ENCODE measurements around the gene RFESD. TPM values are rescaled to one million over a fixed set of nuclear protein-coding genes. Genes with fewer than 3 reads are reported as not detected.

The RFESD gene
- total and polyA plus RNA-seq, 2 of the 4 experiments (the other 2 are of a cell fraction) = 1.5 to 2.7 TPM

DNA sequence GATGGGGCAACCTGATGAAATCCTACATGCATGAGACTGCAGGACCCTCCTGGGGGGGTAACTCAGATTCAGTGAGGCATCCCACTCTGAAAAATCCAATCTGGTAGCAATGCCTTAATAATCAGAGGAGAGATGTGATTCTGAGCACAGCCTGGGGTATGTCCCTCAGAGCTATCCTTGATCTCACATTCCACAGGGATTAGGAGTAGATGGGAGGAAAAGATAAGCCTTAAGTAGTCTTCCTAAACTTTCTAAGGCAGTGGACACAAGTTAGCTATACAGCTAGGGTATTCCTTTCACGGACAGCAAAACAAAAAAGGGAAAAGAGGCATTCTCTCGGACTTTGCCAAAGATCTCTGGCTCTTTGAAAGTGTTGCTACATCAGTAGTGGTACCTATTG lies 40.1 kb downstream of the RFESD start:
- CTCF ChIA-PET = no interaction called here

More for the DNA sequence above, 40.1 kb downstream of the RFESD start:
- H3K9ac ChIP-seq (ENCODE audit: low read depth, low read length) = no peak overlapping the region
- no peaks in the 10 kb centered on the region for H3K4me1 ChIP-seq (ENCODE audit: control insufficient read depth, insufficient read depth, low read length)
- POLR2A ChIA-PET (ENCODE audit: unreplicated experiment) = no interaction called here
- H3K56ac ChIP-seq (ENCODE audit: extremely low read depth, insufficient read depth, low read length) = no peak overlapping the region
- DNase-seq (peak; percentile 15), ATAC-seq (ENCODE audit: low read depth) (no peak)
- H2AK9ac ChIP-seq (replicated peaks; ENCODE audit: low read depth, low read length, poor library complexity) = no peak overlapping the region
- no peaks in the 10 kb centered on the region for H3K27me3 ChIP-seq (ENCODE audit: control insufficient read depth, insufficient read depth, low read length)
- H2BK20ac ChIP-seq (ENCODE audit: low read depth, low read length) = no peak overlapping the region
- H3K9me3 ChIP-seq (ENCODE audit: control insufficient read depth, insufficient read depth, low read length) = no peaks in the 10 kb centered on the region
- no peaks in the 10 kb centered on the region for H4K20me1 ChIP-seq (ENCODE audit: insufficient read depth, low read length)
- H2AK5ac ChIP-seq (ENCODE audit: low read depth, low read length) = no peak overlapping the region
- no peak overlapping the region for H4K5ac ChIP-seq (ENCODE audit: low read depth, low read length)
- no peak overlapping the region for H2BK120ac ChIP-seq (ENCODE audit: low read depth, low read length)
- no peaks in the 10 kb centered on the region for H3K36me3 ChIP-seq (ENCODE audit: control insufficient read depth, insufficient read depth, low read length)
- dilution Hi-C loops (cut with HindIII; ENCODE audit: low sequenced_read_pairs, unreplicated experiment) (no loop called here), intact Hi-C loops (cut with micrococcal nuclease) (no loop called here), in situ Hi-C loops (cut with MboI; ENCODE audit: low sequenced_read_pairs) (no loop called here)
- H3K79me1 ChIP-seq (ENCODE audit: low read depth in 1 of 2, low read length in 2 of 2) = no peaks in the 10 kb centered on the region
- no peak overlapping the region for H3K27ac ChIP-seq (ENCODE audit: insufficient read depth, low read length)
- H3K4me2 ChIP-seq (ENCODE audit: low read depth, low read length) = no peak overlapping the region
- no peak overlapping the region for H2AFZ ChIP-seq (replicated peaks; ENCODE audit: low read length, poor library complexity)
- H3K14ac ChIP-seq (replicated peaks; ENCODE audit: low read depth, low read length) = no peak overlapping the region
- no peak overlapping the region for H4K91ac ChIP-seq (ENCODE audit: insufficient read depth, low read depth, low read length)
- no peak for TF ChIP-seq FOS (IDR thresholded peaks at IDR 0.05; ENCODE audit: low read depth, low read length)
- TF ChIP-seq NFE2L2 (IDR thresholded peaks at IDR 0.05; ENCODE audit: low read depth, low read length) = no peak
- no peak for TF ChIP-seq MAZ (IDR thresholded peaks at IDR 0.05; ENCODE audit: borderline replicate concordance, low read depth, low read length)
- TF ChIP-seq BHLHE40 (IDR thresholded peaks at IDR 0.05; ENCODE audit: low read depth, low read length) = no peak
- TF ChIP-seq, protein P1, sequence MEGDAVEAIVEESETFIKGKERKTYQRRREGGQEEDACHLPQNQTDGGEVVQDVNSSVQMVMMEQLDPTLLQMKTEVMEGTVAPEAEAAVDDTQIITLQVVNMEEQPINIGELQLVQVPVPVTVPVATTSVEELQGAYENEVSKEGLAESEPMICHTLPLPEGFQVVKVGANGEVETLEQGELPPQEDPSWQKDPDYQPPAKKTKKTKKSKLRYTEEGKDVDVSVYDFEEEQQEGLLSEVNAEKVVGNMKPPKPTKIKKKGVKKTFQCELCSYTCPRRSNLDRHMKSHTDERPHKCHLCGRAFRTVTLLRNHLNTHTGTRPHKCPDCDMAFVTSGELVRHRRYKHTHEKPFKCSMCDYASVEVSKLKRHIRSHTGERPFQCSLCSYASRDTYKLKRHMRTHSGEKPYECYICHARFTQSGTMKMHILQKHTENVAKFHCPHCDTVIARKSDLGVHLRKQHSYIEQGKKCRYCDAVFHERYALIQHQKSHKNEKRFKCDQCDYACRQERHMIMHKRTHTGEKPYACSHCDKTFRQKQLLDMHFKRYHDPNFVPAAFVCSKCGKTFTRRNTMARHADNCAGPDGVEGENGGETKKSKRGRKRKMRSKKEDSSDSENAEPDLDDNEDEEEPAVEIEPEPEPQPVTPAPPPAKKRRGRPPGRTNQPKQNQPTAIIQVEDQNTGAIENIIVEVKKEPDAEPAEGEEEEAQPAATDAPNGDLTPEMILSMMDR (conservative IDR thresholded peaks at IDR 0.05; ENCODE audit: low read depth, low read length) = no peak
- no peak for TF ChIP-seq RFX5 (IDR thresholded peaks at IDR 0.05; ENCODE audit: low read depth, low read length)
- no peak for TF ChIP-seq CEBPB (IDR thresholded peaks at IDR 0.05; ENCODE audit: low read depth, low read length)
- TF ChIP-seq, protein P2, sequence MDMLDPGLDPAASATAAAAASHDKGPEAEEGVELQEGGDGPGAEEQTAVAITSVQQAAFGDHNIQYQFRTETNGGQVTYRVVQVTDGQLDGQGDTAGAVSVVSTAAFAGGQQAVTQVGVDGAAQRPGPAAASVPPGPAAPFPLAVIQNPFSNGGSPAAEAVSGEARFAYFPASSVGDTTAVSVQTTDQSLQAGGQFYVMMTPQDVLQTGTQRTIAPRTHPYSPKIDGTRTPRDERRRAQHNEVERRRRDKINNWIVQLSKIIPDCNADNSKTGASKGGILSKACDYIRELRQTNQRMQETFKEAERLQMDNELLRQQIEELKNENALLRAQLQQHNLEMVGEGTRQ (IDR thresholded peaks at IDR 0.05; ENCODE audit: low read depth, low read length) = no peak
- no peak for TF ChIP-seq POLR2A (IDR thresholded peaks at IDR 0.05; ENCODE audit: low read depth, low read length)
- H2BK5ac ChIP-seq (ENCODE audit: low read depth, low read length, poor library complexity, severe bottlenecking) = no peak overlapping the region
- no peak overlapping the region for H3K18ac ChIP-seq (ENCODE audit: low read depth, low read length)
- H3K4ac ChIP-seq (ENCODE audit: low read depth, low read length) = no peak overlapping the region
- no CpG with 5 or more reads among the region's 2 CpGs for WGBS, 2 experiments (ENCODE audit: extremely low coverage in 2 of 2, insufficient read length in 1 of 2)
- H3K9me1 ChIP-seq (ENCODE audit: insufficient read depth, low read length) = no peaks in the 10 kb centered on the region
- H4K8ac ChIP-seq (ENCODE audit: low read depth in 2 of 2, low read length in 2 of 2) = no peak overlapping the region
- no peak overlapping the region for H3K23ac ChIP-seq (ENCODE audit: low read depth, low read length)
- H2BK15ac ChIP-seq (ENCODE audit: low read depth, low read length) = no peak overlapping the region
- no TSS peak for BruUV-seq (replicated peaks)
- no peak overlapping the region for H3K4me3 ChIP-seq (ENCODE audit: insufficient read depth, low read depth, low read length)

Measured in IMR-90 (cell line).